HL-60 (cell line): ENCODE results near the gene PLEKHG4B.

Source experiments
- DNase-seq, 2 experiments: peaks; one replicate each; pipeline ENCODE4 v3.0.0-alpha.2; 2010 to 2020; ENCODE audit warnings: low read depth in 1 of 2, low spot score in 1 of 2
- H3K27ac ChIP-seq: fragments of 250-450 bp; sonication (Bioruptor Pico); replicated peaks from 2 replicates; pipeline ENCODE4 v1.5.1; 2020; ENCODE audit warnings: mild to moderate bottlenecking, moderate library complexity
- H3K27me3 ChIP-seq: fragments of 250-450 bp; sonication (Bioruptor Pico); 2 replicates; pipeline ENCODE4 v1.5.1; 2021; ENCODE audit warnings: mild to moderate bottlenecking, moderate library complexity; ENCODE audit not compliant: insufficient read depth, poor library complexity, severe bottlenecking
- H3K4me3 ChIP-seq: replicated peaks from 2 replicates; pipeline ENCODE4 v1.5.1; 2011; ENCODE audit warnings: mild to moderate bottlenecking, control low read depth, low read length; ENCODE audit not compliant: insufficient read depth
- GABPA ChIP-seq: IDR thresholded peaks from 2 replicates; pipeline ENCODE4 v1.6.1; 2012; ENCODE audit warnings: low read depth
- POLR2AphosphoS5 ChIP-seq: IDR thresholded peaks from 2 replicates; pipeline ENCODE4 v1.6.1; 2012; ENCODE audit warnings: low read depth
- SPI1 ChIP-seq: IDR thresholded peaks from 2 replicates; pipeline ENCODE4 v1.6.1; 2012; ENCODE audit warnings: low read depth, mild to moderate bottlenecking, borderline replicate concordance
- TF ChIP-seq, protein P1 (sequence below): IDR thresholded peaks from one replicate; pipeline ENCODE4 v1.5.1; 2011; ENCODE audit warnings: low read length, control low read depth, inconsistent platforms; ENCODE audit not compliant: insufficient read depth
- TF ChIP-seq, protein P2 (sequence below): IDR thresholded peaks from 2 replicates; pipeline ENCODE4 v1.6.1; 2012; ENCODE audit warnings: low read depth; ENCODE audit not compliant: insufficient replicate concordance

The PLEKHG4B gene

DNA sequence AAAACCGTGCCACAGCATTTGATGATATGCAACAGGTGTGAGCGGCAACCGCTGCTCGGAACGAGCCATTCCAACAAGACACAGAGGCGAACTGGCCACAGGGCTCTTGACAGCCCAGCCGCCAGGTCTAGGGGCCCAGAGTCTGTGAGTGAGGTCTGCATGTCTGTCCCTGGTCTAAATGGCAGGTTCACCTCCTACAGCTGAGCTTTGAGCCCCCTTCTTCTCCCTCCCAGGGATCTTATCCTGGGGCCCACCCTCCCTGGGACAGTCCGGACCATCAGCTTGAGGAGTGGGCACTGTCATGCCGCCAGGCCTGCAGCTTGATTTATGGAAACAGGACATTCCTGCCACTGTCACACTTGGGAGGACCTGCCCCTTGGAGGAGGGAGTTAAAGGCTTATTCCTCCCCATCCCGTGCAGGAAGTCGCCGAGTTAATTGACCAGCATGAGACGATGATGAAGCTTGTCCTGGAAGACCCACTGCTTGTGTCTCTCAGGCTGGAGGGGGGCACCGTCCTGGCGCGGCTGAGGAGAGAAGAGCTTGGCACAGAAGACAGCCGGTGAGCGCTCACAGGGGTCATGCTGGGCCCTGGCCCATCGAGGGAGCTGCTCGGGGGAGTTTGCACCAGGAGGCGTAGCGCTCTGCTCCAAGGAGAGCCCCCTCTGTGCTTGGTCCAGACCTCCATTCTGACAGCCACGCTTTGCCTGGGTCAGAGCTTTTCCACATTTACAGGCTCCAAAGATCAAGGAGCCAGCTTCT is 63.9 kb downstream of the PLEKHG4B start:
- Histone ChIP-seq H3K4me3 (no peak overlapping the region), H3K27me3 (peaks cover 16% of the 10 kb centered on the region), H3K27ac (no peak overlapping the region)
- TF ChIP-seq, protein P1, sequence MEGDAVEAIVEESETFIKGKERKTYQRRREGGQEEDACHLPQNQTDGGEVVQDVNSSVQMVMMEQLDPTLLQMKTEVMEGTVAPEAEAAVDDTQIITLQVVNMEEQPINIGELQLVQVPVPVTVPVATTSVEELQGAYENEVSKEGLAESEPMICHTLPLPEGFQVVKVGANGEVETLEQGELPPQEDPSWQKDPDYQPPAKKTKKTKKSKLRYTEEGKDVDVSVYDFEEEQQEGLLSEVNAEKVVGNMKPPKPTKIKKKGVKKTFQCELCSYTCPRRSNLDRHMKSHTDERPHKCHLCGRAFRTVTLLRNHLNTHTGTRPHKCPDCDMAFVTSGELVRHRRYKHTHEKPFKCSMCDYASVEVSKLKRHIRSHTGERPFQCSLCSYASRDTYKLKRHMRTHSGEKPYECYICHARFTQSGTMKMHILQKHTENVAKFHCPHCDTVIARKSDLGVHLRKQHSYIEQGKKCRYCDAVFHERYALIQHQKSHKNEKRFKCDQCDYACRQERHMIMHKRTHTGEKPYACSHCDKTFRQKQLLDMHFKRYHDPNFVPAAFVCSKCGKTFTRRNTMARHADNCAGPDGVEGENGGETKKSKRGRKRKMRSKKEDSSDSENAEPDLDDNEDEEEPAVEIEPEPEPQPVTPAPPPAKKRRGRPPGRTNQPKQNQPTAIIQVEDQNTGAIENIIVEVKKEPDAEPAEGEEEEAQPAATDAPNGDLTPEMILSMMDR: no peak
- TF ChIP-seq SPI1 (no peak), GABPA (no peak), POLR2AphosphoS5 (no peak)
- TF ChIP-seq, protein P2, sequence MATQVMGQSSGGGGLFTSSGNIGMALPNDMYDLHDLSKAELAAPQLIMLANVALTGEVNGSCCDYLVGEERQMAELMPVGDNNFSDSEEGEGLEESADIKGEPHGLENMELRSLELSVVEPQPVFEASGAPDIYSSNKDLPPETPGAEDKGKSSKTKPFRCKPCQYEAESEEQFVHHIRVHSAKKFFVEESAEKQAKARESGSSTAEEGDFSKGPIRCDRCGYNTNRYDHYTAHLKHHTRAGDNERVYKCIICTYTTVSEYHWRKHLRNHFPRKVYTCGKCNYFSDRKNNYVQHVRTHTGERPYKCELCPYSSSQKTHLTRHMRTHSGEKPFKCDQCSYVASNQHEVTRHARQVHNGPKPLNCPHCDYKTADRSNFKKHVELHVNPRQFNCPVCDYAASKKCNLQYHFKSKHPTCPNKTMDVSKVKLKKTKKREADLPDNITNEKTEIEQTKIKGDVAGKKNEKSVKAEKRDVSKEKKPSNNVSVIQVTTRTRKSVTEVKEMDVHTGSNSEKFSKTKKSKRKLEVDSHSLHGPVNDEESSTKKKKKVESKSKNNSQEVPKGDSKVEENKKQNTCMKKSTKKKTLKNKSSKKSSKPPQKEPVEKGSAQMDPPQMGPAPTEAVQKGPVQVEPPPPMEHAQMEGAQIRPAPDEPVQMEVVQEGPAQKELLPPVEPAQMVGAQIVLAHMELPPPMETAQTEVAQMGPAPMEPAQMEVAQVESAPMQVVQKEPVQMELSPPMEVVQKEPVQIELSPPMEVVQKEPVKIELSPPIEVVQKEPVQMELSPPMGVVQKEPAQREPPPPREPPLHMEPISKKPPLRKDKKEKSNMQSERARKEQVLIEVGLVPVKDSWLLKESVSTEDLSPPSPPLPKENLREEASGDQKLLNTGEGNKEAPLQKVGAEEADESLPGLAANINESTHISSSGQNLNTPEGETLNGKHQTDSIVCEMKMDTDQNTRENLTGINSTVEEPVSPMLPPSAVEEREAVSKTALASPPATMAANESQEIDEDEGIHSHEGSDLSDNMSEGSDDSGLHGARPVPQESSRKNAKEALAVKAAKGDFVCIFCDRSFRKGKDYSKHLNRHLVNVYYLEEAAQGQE: no peak
- DNase-seq: no peak

DNA sequence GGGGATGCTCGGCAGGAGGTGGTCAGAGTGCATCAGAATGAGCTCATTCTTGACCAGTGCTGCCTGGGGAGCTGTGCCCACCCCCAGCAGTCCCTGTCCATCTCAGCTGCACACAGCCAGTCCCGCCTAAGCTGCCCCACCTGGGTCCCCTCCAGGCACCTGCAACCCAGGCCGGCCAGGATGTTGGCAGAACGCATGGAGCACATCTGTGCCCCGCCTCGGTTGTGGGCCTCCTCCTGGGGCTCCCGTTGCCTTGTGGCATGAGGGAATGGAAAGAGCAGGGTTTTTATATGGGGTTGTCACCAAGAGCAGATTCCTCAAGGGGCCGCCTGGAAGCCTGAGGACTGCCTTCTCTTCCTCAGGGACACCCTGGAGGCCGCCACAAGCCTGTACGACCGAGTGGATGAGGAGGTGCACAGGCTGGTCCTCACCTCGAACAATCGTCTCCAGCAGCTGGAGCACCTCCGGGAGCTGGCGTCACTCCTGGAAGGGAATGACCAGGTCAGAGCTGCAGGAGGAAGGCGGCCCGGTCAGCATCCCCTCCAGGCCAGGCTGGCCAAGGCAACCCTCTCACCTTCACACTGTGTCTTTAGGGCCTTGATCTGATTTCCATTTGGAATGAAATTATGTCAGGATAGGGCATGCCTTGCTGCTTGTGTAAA is 64.6 kb downstream of the PLEKHG4B start:
- H3K4me3 ChIP-seq: no peak overlapping the region
- H3K27ac ChIP-seq: no peak overlapping the region
- TF ChIP-seq, protein P2: no peak
- no peak for TF ChIP-seq GABPA
- TF ChIP-seq SPI1: no peak
- TF ChIP-seq POLR2AphosphoS5: no peak
- TF ChIP-seq, protein P1: no peak
- DNase-seq: no peak
- peaks cover 16% of the 10 kb centered on the region for H3K27me3 ChIP-seq

DNA sequence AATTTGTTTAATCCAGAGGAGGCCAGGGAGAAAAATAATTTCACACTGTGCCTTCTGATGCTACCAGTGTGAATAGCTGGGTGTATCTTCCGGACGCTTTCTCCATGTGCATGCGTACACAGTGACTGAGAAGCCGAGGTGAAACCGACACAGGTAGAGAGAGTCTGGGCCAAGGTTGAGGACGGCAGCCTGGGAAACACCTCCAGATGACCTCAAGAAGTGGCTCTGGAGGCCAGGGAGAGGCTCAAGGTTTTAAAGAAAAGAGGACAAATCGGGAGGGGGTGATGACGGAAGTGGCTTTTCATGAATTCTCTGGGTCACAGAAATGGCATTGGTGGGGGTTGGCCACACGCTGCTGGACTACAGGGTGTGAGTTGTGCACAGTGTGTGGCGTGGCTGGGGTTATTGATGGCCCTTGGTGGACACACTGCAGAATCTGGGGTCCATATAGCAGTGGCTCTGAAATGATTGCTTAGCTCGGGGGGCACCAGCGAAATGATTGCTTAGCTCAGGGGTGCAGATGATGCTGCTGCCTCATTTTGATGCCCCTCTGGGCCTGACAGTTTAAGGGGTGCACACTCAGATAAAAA is 65.3 kb downstream of the PLEKHG4B start:
- Histone ChIP-seq H3K27ac (no peak overlapping the region), H3K27me3 (peaks cover 16% of the 10 kb centered on the region), H3K4me3 (no peak overlapping the region)
- TF ChIP-seq GABPA (no peak), POLR2AphosphoS5 (no peak), SPI1 (no peak)
- TF ChIP-seq, protein P1: no peak
- TF ChIP-seq, protein P2: no peak
- no peak for DNase-seq
